SU-DHL-6 (cell line): ENCODE measurements around the gene PRKCA.
A peak's percentile ranks its signal among the peaks of the same experiment; 100 is the strongest.

Source experiments
- H2AFZ ChIP-seq: fragments of 200-600 bp; sonication (generic); 2 replicates; pipeline ENCODE4 v1.6.1; 2014; ENCODE audit warnings: low read depth, mild to moderate bottlenecking, moderate library complexity, mixed read lengths, antibody characterized with exemption, low read length; ENCODE audit not compliant: severe bottlenecking
- H3F3A ChIP-seq: fragments of 200-600 bp; shearing (Covaris generic); 2 replicates; pipeline ENCODE4 v1.6.0; 2016; ENCODE audit warnings: antibody characterized with exemption, mild to moderate bottlenecking; ENCODE audit not compliant: insufficient read depth
- H3K27ac ChIP-seq: fragments of 200-600 bp; sonication (generic); 2 replicates; pipeline ENCODE4 v1.5.1; 2016; ENCODE audit warnings: low read depth, mild to moderate bottlenecking, low read length, moderate library complexity, mixed read lengths
- H3K27me3 ChIP-seq: fragments of 200-600 bp; sonication (generic), shearing (Covaris generic); 2 replicates; pipeline ENCODE4 v1.6.0; 2014; ENCODE audit warnings: mild to moderate bottlenecking, low read length
- H3K36me3 ChIP-seq: fragments of 200-600 bp; sonication (generic); 2 replicates; pipeline ENCODE4 v1.6.1; 2014; ENCODE audit warnings: mild to moderate bottlenecking, low read length, mixed read lengths
- H3K4me2 ChIP-seq: fragments of 300-600, 200-600 bp; shearing (Covaris generic), sonication (generic); 2 replicates; pipeline ENCODE4 v1.6.0; 2014; ENCODE audit warnings: low read length, low read depth, mild to moderate bottlenecking; ENCODE audit not compliant: poor library complexity, severe bottlenecking
- H3K4me3 ChIP-seq: fragments of 200-600 bp; sonication (generic); 2 replicates; pipeline ENCODE4 v1.5.1; 2014; ENCODE audit warnings: antibody characterized with exemption, low read length, mild to moderate bottlenecking, mixed read lengths; ENCODE audit not compliant: insufficient read depth, poor library complexity, severe bottlenecking
- H3K79me2 ChIP-seq: fragments of 200-600 bp; sonication (generic); 2 replicates; pipeline ENCODE4 v1.6.1; 2014; ENCODE audit warnings: mild to moderate bottlenecking, low read length, moderate library complexity; ENCODE audit not compliant: insufficient read depth
- H3K9ac ChIP-seq: fragments of 200-600 bp; sonication (generic); 2 replicates; pipeline ENCODE4 v1.7.0; 2014; ENCODE audit warnings: mild to moderate bottlenecking, low read length
- H3K9me2 ChIP-seq: fragments of 200-600 bp; sonication (generic); replicated peaks from 2 replicates; pipeline ENCODE4 v1.6.1; 2014; ENCODE audit warnings: low read length; ENCODE audit not compliant: insufficient read depth
- H3K9me3 ChIP-seq: fragments of 200-600 bp; sonication (generic); 2 replicates; pipeline ENCODE4 v1.6.1; 2014; ENCODE audit warnings: low read length, mixed read lengths; ENCODE audit not compliant: insufficient read depth
- H4K20me1 ChIP-seq: fragments of 200-600 bp; sonication (generic); 2 replicates; pipeline ENCODE4 v1.6.1; 2014; ENCODE audit warnings: low read depth, mild to moderate bottlenecking, antibody characterized with exemption, low read length, moderate library complexity, mixed read lengths
- EZH2phosphoT487 ChIP-seq: fragments of 200-600 bp; sonication (generic), shearing (Covaris generic); conservative IDR thresholded peaks from 2 replicates; pipeline ENCODE4 v1.6.1; 2018; ENCODE audit warnings: mild to moderate bottlenecking, antibody characterized with exemption, low read length, moderate library complexity, mixed read lengths
- TF ChIP-seq, protein P1 (sequence below): fragments of 200-600 bp; sonication (generic); IDR thresholded peaks from one replicate; pipeline ENCODE4 v1.5.1; 2017; ENCODE audit warnings: antibody characterized with exemption, mild to moderate bottlenecking, low read length, moderate library complexity; ENCODE audit not compliant: insufficient read depth, poor library complexity, severe bottlenecking

The PRKCA gene

DNA sequence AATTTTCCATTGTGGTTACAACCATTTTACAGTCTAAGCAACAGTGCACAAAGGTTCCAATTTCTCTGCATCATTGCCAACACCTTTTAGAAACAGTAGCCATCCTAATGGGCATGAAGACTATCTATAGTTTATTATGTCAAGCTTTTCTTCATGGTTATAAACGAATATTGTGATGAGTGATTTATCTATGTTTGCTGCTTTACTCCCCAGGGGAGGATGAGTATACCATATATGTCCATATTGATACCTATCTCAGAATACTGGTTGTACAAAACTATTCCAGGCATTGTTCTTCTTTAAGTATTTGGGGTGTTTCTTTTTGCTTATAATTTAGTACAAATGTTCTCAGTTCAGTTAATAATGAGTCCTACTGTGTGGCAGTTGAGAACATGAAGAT, 98.3 kb downstream of the PRKCA start:
- no peak overlapping the region for H2AFZ ChIP-seq
- H3K4me3 ChIP-seq, result no peak overlapping the region
- peak overlapping the region; percentile 55 for H3K4me2 ChIP-seq
- H3F3A ChIP-seq, result peaks cover 37% of the 10 kb centered on the region
- H4K20me1 ChIP-seq, result no peaks in the 10 kb centered on the region
- no peaks in the 10 kb centered on the region for H3K27me3 ChIP-seq
- TF ChIP-seq EZH2phosphoT487, result no peak
- TF ChIP-seq, protein P1, sequence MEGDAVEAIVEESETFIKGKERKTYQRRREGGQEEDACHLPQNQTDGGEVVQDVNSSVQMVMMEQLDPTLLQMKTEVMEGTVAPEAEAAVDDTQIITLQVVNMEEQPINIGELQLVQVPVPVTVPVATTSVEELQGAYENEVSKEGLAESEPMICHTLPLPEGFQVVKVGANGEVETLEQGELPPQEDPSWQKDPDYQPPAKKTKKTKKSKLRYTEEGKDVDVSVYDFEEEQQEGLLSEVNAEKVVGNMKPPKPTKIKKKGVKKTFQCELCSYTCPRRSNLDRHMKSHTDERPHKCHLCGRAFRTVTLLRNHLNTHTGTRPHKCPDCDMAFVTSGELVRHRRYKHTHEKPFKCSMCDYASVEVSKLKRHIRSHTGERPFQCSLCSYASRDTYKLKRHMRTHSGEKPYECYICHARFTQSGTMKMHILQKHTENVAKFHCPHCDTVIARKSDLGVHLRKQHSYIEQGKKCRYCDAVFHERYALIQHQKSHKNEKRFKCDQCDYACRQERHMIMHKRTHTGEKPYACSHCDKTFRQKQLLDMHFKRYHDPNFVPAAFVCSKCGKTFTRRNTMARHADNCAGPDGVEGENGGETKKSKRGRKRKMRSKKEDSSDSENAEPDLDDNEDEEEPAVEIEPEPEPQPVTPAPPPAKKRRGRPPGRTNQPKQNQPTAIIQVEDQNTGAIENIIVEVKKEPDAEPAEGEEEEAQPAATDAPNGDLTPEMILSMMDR, result no peak
- H3K36me3 ChIP-seq, result 0 out of 2 replicates have a peak, but pooled peaks cover 3% of the 10 kb centered on the region
- no peaks in the 10 kb centered on the region for H3K9me2 ChIP-seq
- H3K27ac ChIP-seq, result peak overlapping the region; percentile 83
- H3K9ac ChIP-seq, result 0 out of 2 replicates have a peak overlapping the region, but pooled peaks have one; percentile 34
- no peaks in the 10 kb centered on the region for H3K9me3 ChIP-seq
- H3K79me2 ChIP-seq, result peaks cover 94% of the 10 kb centered on the region

DNA sequence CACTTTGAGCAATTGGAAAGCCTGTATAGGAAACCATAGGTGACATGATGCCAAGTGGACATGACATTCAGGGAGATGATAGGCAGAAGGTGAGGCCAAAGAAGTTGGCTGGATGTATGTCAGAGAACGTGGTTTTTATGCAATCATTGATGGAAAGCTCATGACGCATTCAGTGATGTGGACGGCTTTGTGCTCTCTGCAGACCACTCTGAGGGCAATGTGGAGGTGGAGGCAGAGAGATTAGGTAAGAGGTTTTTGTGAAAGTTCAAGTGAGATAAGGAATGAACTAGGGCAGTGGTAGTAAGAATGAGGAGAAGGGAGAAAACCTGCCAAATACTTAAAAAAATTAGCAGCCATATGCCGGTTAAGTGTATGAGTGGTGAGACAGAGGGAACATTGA, 99.0 kb downstream of the PRKCA start:
- no peaks in the 10 kb centered on the region for H3K27me3 ChIP-seq
- H2AFZ ChIP-seq, result no peak overlapping the region
- no peak overlapping the region for H3K4me3 ChIP-seq
- TF ChIP-seq, protein P1, result no peak
- no peak for TF ChIP-seq EZH2phosphoT487
- peaks cover 94% of the 10 kb centered on the region for H3K79me2 ChIP-seq
- 0 out of 2 replicates have a peak, but pooled peaks cover 3% of the 10 kb centered on the region for H3K36me3 ChIP-seq
- H3K4me2 ChIP-seq, result no peak overlapping the region
- peak overlapping the region; percentile 83 for H3K27ac ChIP-seq
- no peaks in the 10 kb centered on the region for H3K9me3 ChIP-seq
- H3F3A ChIP-seq, result peaks cover 35% of the 10 kb centered on the region
- no peaks in the 10 kb centered on the region for H4K20me1 ChIP-seq
- no peaks in the 10 kb centered on the region for H3K9me2 ChIP-seq
- no peak overlapping the region for H3K9ac ChIP-seq

DNA sequence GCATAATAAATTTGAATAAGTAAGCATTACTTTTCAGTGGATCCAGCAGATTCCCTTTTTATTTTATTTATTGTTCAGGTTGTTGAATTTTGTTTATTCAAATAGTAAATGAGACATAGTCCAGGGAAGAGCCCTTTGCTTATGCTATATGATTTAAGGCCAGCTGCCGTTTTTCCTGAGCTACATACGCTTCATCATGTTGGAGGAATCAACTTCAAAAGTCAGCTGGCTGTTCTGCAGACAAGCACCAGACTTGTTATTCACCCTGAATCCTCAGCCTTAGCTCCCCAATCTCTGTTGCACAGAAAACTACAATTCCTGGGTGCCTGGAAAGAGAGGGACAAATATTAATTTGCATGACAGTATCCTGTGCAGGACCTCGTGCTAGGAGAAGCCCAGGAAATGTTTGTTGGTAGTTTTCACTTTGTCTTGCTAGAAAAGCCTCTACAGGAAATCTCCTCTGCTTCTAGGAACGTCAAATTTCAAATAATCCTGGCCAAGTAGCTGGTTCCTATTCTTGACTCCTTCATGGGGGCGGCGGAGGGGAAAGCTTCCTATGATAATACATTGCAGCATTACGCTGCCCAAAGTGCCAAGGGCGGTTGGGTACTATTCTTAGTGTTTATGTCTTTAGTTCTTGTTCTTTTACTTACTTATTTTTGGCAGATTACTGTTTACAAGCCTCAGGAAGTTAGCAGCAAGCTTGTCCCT, 101.6 kb downstream of the PRKCA start:
- H3K79me2 ChIP-seq, result peaks cover 97% of the 10 kb centered on the region
- H3K4me2 ChIP-seq, result peak overlapping the region; percentile 4
- H3K4me3 ChIP-seq, result no peak overlapping the region
- no peaks in the 10 kb centered on the region for H3K27me3 ChIP-seq
- no peaks in the 10 kb centered on the region for H3K9me2 ChIP-seq
- H3K9ac ChIP-seq, result no peak overlapping the region
- TF ChIP-seq, protein P1, result no peak
- no peak for TF ChIP-seq EZH2phosphoT487
- peaks cover 43% of the 10 kb centered on the region for H3F3A ChIP-seq
- H3K27ac ChIP-seq, result peak overlapping the region; percentile 83
- 0 out of 2 replicates have a peak, but pooled peaks cover 3% of the 10 kb centered on the region for H3K36me3 ChIP-seq
- no peaks in the 10 kb centered on the region for H4K20me1 ChIP-seq
- H2AFZ ChIP-seq, result no peak overlapping the region
- H3K9me3 ChIP-seq, result no peaks in the 10 kb centered on the region
